NCI-H2196 (cell line): Measurements from ENCODE around the gene C2orf72.
A peak's percentile ranks its signal among the peaks of the same experiment; 100 is the strongest.
"Not testable (repeated sequence)": the region's sequence is repeated elsewhere in the genome, so short reads cannot be mapped to it uniquely, and the experiment has no call there.

ENCODE experiments used
- DNase-seq: peaks from one replicate; lab custom pipeline; 2025; ENCODE audit not compliant: unreplicated experiment; lab: John Stamatoyannopoulos, UW

The C2orf72 gene

GRCh38 chr2:231037202-231037730 is at the start of gene C2orf72:
TSS of gene C2orf72 (plus strand) at chr2:231037523. CDS start at chr2:231037566, 43 bp downstream.
- no peak for DNase-seq

DNA sequence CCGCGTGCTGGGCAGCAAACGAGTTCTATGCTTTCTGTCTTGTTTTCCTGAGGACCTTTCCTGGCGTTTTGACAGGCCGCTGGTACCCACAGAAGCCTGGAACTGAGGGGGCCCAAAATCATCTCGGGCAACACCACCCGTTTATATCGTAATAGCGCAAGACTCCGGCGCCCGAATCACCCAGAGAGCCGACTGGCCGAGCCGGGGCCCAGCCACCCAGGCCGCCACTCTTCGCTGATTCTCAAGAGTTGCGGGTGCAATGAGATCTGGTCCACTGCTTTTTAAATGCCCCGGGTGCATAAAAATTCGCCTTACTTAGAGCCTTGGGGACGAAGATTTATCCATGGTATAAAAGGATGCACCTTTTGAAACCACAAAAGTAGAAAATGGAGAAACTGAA is 47.6 kb upstream of the C2orf72 start:
- no peak for DNase-seq

DNA sequence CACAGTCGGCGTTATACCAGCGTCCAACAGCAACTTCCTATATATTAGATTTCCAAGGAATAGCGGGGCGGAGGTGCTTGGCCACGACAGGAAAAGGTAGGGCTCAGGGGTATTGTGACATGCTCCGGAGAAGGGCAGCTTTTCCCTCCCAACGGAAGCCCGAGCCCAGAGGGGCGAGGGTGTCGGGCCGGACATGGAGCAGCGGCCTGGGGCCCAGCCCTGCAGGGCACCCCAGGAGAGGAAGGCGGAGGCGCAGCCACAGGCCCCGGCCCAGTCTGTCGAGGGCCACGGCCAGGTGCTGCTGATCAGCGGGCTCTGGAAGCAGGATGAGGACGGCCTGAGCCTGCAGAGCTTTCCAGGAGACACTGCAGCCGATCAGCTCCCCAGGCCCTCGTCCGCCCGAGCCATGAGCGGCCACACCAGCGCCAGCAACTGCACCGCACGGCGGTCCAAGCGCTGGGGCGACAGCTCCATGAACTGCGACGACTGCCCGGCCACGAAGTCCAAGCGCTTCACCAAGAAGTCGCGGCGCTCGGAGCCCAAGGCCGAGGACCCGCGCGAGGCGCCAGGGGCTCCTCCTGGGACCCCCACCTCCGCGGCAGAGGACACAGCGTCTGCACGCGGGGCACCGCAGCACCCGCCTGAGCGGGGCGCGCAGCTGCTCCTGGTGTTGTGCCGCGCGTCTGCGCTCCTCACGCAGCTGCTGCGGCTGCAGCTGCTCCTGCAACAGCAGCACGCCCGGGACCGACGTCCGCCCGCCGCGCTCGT is 47.0 kb upstream of the C2orf72 start:
- DNase-seq, result no peak

- no peak for DNase-seq
Measured at GRCh38 chr2:230990899-230991150, 46.5 kb upstream of the C2orf72 start.

DNA sequence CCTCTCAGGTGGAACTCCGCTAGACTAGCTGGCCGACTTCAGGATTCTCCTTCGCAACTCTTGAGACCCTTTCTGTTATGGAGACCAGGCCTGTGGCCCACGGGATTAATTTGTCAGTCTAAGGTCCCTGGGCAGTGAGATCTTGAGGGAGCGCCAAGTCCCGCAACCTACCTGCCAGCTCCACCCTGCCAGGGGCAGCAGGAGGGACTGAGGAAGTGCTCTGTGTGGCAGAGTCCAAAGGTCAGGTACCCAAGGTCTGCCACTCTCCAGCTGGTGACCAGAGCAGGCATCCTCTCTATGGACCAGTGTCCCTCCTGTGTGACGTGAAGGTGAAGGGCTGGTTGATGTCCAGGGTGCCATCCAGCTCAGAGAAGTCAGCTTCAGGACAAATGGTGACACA is 45.7 kb upstream of the C2orf72 start:
- no peak for DNase-seq

DNA sequence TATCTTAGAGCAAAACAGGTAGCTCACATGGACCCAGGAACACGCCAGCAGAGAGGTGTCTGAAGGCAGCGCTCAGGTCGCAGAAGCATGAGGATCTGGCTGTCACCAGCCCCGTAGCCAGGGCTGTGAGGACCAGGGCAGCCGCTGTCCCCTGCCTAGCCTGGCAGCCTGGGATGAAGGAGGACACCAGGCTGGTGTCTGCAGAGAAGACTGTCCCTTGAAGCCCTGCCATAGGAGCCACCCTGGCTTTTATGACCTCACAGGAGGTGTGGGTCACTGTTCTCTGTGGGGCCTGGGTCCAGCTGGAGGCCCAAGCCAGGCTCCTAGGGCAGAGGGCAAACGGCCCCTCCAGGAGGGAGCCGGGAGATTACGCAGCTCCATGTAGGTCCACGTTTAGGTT is 41.5 kb upstream of the C2orf72 start, which contains the start of gene SPATA3:
SPATA3 (plus strand) TSS at position 301 of the 400 bp plus-strand sequence. CDS start 113 bp downstream, outside the sequence.
- DNase-seq, result no peak

- no peak for DNase-seq
Measured at GRCh38 chr2:230996661-230997060, 40.7 kb upstream of the C2orf72 start.

DNA sequence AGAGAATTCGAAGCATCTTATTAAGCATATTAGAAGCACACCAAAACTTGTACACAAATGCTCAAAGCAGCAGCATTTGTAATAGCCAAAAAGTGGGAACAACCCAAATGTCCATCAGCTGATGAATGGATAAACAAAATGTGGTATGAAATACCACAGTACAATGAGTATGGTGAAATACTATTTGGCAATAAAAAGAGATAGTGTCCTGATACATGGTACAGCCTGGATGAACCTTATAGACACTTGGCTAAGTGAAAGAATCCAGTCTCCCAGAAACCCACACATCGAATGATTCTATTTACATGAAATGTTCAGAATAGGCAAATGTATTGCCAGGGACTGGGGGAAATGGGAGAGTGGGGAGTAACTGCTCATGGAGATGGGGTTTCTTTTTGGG is 38.4 kb upstream of the C2orf72 start:
- DNase-seq, result no peak

- no peak for DNase-seq
Measured at GRCh38 chr2:230999477-230999876, 37.8 kb upstream of the C2orf72 start.

- peak; percentile 23 for DNase-seq
Measured at GRCh38 chr2:231000211-231000904, 37.0 kb upstream of the C2orf72 start.

- DNase-seq, result no peak
Measured at GRCh38 chr2:231001036-231001435, 36.3 kb upstream of the C2orf72 start.

GRCh38 chr2:231001921-231002320 is 35.4 kb upstream of the C2orf72 start:
- no peak for DNase-seq

DNA sequence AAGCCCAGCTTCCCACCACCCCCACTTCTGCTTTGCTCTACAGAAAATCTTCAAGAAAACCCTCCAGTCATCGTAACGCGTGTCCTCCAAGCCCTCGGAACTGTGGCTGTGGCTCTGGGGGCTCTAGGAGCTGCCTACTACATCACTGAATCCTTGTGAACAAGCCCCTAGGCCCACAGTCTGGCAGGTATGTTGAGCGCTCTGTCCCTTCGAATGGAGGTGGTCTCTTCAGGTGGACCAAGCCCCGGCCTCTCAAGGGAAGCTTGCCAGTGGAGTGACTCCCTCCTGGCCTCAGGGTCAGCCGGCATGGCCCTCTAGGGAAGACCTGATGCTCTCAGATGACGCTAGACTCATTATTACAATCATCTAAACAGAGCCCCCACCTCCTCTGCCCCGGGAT is 34.7 kb upstream of the C2orf72 start:
- no peak for DNase-seq

GRCh38 chr2:231003186-231003585 is 34.1 kb upstream of the C2orf72 start:
- no peak for DNase-seq

DNA sequence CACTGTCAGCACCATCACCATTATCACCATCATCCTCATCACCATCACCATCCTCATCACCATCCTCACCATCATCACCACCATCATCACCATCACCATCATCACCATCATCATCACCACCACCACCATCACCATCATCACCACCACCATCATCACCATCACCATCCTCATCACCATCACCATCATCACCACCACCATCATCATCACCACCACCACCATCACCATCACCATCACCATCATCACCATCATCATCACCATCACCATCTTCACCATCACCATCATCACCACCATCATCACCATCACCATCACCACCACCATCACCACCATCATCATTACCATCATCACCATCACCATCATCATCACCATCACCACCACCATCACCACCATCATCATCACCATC is 32.4 kb upstream of the C2orf72 start:
- DNase-seq, result not testable (repeated sequence)

GRCh38 chr2:231007286-231008098 is 29.8 kb upstream of the C2orf72 start:
- no peak for DNase-seq

DNA sequence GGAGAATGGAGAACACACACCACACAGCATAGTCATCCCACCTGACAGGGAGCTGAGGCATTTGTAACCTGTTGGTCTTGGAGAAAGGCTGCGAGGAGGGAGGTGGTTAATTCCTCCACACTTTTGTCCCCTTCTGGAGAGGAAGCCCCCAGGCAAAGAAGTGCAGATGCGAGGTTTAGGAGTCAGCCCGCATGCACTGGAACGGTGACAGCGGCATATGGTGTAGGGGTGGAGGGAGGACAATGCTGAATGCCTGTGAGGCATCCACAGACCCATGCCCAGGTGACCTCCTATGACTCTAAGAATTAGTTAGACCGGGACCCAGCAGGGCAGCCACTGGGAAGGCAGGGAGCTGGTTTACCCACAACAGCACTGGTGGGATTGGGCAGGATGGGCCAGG is 29.2 kb upstream of the C2orf72 start:
- DNase-seq, result no peak

DNA sequence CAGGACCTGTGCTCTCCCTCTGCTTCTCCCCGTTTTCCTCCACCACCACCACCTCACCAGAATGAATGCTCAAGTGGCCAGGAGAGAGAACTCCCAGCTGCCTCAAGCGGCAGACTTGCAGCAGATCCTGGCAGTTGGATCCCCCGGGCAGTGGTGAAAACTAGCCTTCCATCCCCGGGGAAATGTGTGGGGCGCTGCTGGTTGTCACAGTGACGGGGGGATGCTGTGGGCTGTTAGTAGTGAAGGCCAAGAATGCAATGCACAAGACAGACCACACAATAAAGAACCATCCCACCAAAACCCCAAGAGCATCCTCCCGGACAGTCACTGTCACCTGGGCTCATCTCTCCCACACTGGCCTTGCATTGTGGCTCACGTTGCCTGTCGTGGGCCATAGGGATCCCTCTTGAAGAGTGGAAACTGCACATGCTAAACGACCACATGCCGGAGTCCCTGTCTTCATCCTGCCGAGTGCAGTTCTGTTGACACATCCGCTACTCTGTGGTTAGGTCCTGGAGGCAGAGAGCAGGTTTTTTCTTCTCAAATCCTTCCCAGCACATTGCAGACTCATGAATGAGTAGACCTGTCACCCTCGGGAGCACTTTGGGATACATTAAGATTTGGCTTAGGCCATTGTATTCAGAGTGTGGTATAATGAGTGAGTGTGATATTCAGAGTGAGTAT is 27.9 kb upstream of the C2orf72 start:
- DNase-seq, result no peak

DNA sequence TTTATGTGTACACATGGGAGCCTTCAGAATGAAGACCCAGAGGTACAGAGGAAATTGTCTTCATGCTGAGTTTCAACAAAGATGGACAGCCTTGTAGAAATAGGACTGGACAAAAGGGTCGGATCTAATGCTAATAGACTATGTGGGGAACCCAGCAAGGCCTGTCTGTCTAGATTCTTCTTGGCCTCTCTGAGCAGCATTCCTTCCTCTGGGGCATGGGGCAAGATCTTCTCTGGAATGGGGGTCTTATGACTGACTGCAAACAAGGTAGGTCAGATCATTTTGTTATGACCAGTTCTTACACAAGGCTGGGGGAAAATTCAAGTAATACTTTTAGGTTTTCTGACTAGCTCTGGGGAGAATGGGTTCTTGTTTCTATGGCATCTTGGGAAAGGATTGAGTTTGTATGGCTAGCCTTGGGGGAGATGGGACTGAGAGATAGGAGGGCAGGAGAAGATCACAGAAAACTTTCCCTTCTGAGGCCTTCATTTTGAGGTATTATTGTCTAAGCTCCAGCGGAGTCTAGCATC is 27.1 kb upstream of the C2orf72 start:
- DNase-seq, result no peak

DNA sequence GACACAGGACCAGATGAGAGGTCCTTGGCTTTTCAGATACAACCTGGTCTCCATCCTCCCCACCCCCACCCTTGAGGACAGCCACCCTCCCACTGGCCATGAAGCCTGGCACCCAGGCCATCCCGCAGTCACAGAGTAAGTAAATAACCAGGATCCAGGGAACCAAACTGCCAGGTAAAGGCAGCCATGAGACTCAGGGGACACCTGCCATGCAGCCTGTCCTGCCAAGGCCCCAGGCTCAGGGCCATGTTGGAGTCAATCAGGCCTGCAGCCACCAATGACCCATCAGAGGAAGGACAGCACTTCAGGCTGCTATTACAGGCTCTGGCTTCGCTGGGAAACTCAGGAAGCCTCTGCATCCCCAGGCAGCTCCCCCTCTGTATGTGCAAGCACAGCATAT is 25.8 kb upstream of the C2orf72 start:
- DNase-seq, result no peak

- peak; percentile 5 for DNase-seq
Measured at GRCh38 chr2:231012463-231012862, 24.9 kb upstream of the C2orf72 start.
